HL-60 (cell line): ENCODE results near the gene CSNK1A1.
"Not testable (repeated sequence)": the region's sequence is repeated elsewhere in the genome, so short reads cannot be mapped to it uniquely, and the experiment has no call there.

Experiments
- DNase-seq, 2 experiments: peaks; one replicate each; pipeline ENCODE4 v3.0.0-alpha.2; 2010 to 2020; ENCODE audit warnings: low read depth in 1 of 2, low spot score in 1 of 2
- H3K27ac ChIP-seq: fragments of 250-450 bp; sonication (Bioruptor Pico); replicated peaks from 2 replicates; pipeline ENCODE4 v1.5.1; 2020; ENCODE audit warnings: mild to moderate bottlenecking, moderate library complexity
- H3K27me3 ChIP-seq: fragments of 250-450 bp; sonication (Bioruptor Pico); 2 replicates; pipeline ENCODE4 v1.5.1; 2021; ENCODE audit warnings: mild to moderate bottlenecking, moderate library complexity; ENCODE audit not compliant: insufficient read depth, poor library complexity, severe bottlenecking
- H3K4me3 ChIP-seq: replicated peaks from 2 replicates; pipeline ENCODE4 v1.5.1; 2011; ENCODE audit warnings: mild to moderate bottlenecking, control low read depth, low read length; ENCODE audit not compliant: insufficient read depth
- CTCF ChIP-seq: IDR thresholded peaks from one replicate; pipeline ENCODE4 v1.5.1; 2011; ENCODE audit warnings: low read length, control low read depth, inconsistent platforms; ENCODE audit not compliant: insufficient read depth
- GABPA ChIP-seq: IDR thresholded peaks from 2 replicates; pipeline ENCODE4 v1.6.1; 2012; ENCODE audit warnings: low read depth
- POLR2AphosphoS5 ChIP-seq: IDR thresholded peaks from 2 replicates; pipeline ENCODE4 v1.6.1; 2012; ENCODE audit warnings: low read depth
- REST ChIP-seq: IDR thresholded peaks from 2 replicates; pipeline ENCODE4 v1.6.1; 2012; ENCODE audit warnings: low read depth; ENCODE audit not compliant: insufficient replicate concordance
- SPI1 ChIP-seq: IDR thresholded peaks from 2 replicates; pipeline ENCODE4 v1.6.1; 2012; ENCODE audit warnings: low read depth, mild to moderate bottlenecking, borderline replicate concordance

The CSNK1A1 gene

DNA sequence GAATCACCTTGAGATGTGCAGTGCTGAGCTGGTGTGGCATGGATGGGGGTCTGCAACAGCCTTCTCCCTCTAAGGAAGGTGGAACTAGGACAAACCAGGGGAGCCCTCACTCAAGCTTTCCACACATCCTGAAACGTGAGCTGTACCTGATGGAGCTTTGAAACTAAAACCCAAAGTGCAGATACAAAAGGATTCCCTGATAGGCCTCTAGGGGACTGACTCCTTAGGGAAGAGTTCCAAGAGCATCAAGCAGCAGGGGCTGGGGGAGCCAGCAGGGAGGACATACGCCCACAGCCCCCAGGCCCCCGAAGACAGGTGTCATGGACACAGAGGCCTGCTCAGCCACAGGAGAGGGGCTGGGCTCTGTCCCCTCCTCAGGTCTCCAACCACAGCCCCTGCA lies 47.7 kb upstream of the CSNK1A1 start:
- H3K27me3 ChIP-seq: no peaks in the 10 kb centered on the region
- TF ChIP-seq GABPA (no peak), POLR2AphosphoS5 (no peak), SPI1 (no peak), REST (no peak), CTCF (no peak)
- no peak overlapping the region for H3K4me3 ChIP-seq
- no peak overlapping the region for H3K27ac ChIP-seq
- DNase-seq: no peak

- not testable (repeated sequence) for DNase-seq, H3K4me3 ChIP-seq, H3K27me3 ChIP-seq, H3K27ac ChIP-seq
- TF ChIP-seq SPI1: peak; percentile 26; the same call in 1 of the 2 replicates
Observed at GRCh38 chr5:149598234-149598633, 47.0 kb upstream of the CSNK1A1 start.

DNA sequence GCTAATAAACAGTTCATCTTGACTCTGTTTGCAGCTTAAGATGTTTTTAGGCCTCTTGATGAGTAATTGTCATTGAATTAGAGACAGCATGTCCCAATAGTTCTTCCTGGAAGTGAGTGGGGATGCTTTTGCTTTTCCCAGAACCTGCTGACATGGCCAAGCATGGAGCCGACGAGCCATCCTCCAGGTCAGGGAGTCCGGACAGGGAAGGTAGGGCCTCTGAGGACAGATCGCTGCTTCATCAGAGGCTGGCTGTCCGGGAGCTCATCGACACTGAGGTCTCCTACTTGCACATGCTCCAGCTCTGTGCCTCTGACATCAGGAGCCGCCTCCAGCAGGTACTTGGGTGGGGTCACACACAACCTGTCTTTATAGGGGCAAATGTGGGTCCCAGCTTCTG lies 46.4 kb upstream of the CSNK1A1 start:
- no peak for DNase-seq
- no peak overlapping the region for H3K27ac ChIP-seq
- TF ChIP-seq REST (no peak), POLR2AphosphoS5 (no peak), GABPA (no peak), CTCF (no peak), SPI1 (no peak)
- H3K4me3 ChIP-seq: no peak overlapping the region
- no peaks in the 10 kb centered on the region for H3K27me3 ChIP-seq

- no peaks in the 10 kb centered on the region for H3K27me3 ChIP-seq
- DNase-seq: no peak
- H3K4me3 ChIP-seq: no peak overlapping the region
- no peak overlapping the region for H3K27ac ChIP-seq
- TF ChIP-seq GABPA: no peak
- no peak for TF ChIP-seq POLR2AphosphoS5
- no peak for TF ChIP-seq SPI1
- no peak for TF ChIP-seq REST
- TF ChIP-seq CTCF: no peak
Observed at GRCh38 chr5:149596712-149597111, 45.5 kb upstream of the CSNK1A1 start.

DNA sequence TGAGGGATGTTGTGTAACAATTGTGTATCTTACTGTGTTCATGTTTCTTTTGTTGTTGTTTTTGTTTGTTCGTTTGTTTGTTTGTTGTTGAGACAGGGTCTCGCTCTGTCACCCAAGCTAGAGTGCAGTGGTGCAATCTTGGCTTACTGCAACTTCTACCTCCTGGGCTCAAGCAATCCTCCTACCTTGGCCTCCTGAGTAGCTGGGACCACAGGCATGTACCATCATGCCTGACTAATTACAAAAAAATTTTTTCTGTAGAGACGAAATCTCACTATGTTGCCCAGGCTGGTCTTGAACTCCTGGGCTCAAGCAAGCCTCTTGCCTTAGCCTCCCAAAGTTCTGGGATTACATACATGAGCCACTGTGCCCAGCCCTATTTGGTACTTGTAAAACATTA lies 43.9 kb upstream of the CSNK1A1 start:
- not testable (repeated sequence) for H3K27ac ChIP-seq, H3K27me3 ChIP-seq, DNase-seq, H3K4me3 ChIP-seq
